ENCODE data around the gene HPGD.

HPGD gene

DNA sequence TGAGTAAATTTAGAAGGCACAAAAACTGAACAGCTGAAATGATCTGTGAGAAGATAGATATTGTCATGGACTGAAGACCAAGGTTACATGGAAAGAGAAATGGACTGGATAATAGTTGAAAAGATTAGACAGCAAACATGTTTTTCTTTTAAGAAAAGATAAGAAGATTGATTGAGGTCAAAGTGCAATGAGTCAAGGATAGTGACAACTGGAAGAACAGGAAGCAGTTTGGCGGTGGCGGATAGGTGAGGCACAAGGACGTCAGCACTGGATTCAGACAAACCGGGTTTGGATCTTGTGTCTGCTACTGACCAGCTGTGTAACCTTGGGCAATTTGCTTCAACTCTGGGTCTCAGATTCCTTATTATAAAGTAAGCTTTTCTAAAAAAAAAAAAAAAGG, 2.0 kb upstream of the HPGD start:
- Histone ChIP-seq H2AFZ (ENCODE audit: low read depth, low read length, severe bottlenecking) (no peak overlapping the region), H3K4me2 (ENCODE audit: low read depth, low read length, poor library complexity, severe bottlenecking) (no peak overlapping the region), H3K27me3 (ENCODE audit: low read length) (no peaks in the 10 kb centered on the region), H3K79me2 (ENCODE audit: insufficient read depth, low read length) (no peaks in the 10 kb centered on the region), H3K4me3 (ENCODE audit: insufficient read depth, low read length, poor library complexity, severe bottlenecking) (no peak overlapping the region), H3K36me3 (ENCODE audit: low read length) (no peaks in the 10 kb centered on the region), H3F3A (ENCODE audit: insufficient read depth) (no peaks in the 10 kb centered on the region), H3K9me3 (ENCODE audit: insufficient read depth, low read length) (no peaks in the 10 kb centered on the region), H3K9ac (ENCODE audit: low read length) (no peak overlapping the region), H3K9me2 (replicated peaks; ENCODE audit: insufficient read depth, low read length) (no peaks in the 10 kb centered on the region), H4K20me1 (ENCODE audit: low read depth, low read length) (no peaks in the 10 kb centered on the region), H3K27ac (ENCODE audit: low read depth, low read length) (no peak overlapping the region)
- TF ChIP-seq EZH2phosphoT487 (conservative IDR thresholded peaks at IDR 0.05; ENCODE audit: low read length): no peak
- no peak for TF ChIP-seq CTCF (IDR thresholded peaks at IDR 0.05; ENCODE audit: insufficient read depth, low read length, poor library complexity, severe bottlenecking)

DNA sequence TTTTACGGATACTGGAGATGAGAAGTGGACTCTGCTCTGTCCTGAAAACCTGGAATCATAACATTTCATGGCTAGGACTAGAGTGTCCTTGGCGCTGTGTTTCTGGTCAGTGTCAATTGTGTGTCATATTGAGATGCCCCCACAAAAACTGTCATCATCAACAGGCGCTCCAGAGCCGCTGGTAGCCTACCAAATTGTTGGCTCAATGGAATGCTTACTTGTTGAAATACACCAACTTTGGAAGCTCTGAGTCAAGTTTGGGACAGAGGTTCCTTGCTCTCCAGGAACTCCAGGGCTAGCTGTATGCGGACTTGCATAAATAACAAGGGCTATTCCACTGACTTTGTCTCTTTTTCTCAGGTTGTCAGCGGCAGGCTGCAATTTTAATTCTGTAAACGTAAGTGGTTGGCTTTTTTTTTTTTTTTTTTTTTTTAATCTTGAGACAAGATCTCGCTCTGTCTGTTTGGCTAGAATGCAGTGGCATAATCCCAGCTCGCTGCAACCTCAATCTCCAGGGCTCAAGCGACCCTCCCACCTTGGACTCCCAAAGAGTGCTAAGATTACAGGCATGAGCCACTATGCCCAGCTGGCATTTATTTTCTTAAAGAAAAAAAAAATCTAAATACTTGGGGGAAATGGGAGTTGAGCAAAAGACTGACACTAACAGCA, 871 bp upstream of the HPGD start:
- Histone ChIP-seq H4K20me1 (ENCODE audit: low read depth, low read length) (no peaks in the 10 kb centered on the region), H3K4me3 (ENCODE audit: insufficient read depth, low read length, poor library complexity, severe bottlenecking) (peak overlapping the region; percentile 47), H3K9me2 (replicated peaks; ENCODE audit: insufficient read depth, low read length) (no peaks in the 10 kb centered on the region), H3K9me3 (ENCODE audit: insufficient read depth, low read length) (no peaks in the 10 kb centered on the region), H3K4me2 (ENCODE audit: low read depth, low read length, poor library complexity, severe bottlenecking) (peak overlapping the region; percentile 48), H3K36me3 (ENCODE audit: low read length) (no peaks in the 10 kb centered on the region), H3K27ac (ENCODE audit: low read depth, low read length) (no peak overlapping the region), H2AFZ (ENCODE audit: low read depth, low read length, severe bottlenecking) (peak overlapping the region; percentile 46), H3K27me3 (ENCODE audit: low read length) (no peaks in the 10 kb centered on the region), H3F3A (ENCODE audit: insufficient read depth) (no peaks in the 10 kb centered on the region), H3K79me2 (ENCODE audit: insufficient read depth, low read length) (no peaks in the 10 kb centered on the region), H3K9ac (ENCODE audit: low read length) (peak overlapping the region; percentile 46)
- TF ChIP-seq EZH2phosphoT487 (conservative IDR thresholded peaks at IDR 0.05; ENCODE audit: low read length): no peak
- TF ChIP-seq CTCF (IDR thresholded peaks at IDR 0.05; ENCODE audit: insufficient read depth, low read length, poor library complexity, severe bottlenecking): no peak

- Histone ChIP-seq H3K27me3 (ENCODE audit: low read length) (no peaks in the 10 kb centered on the region), H2AFZ (ENCODE audit: low read depth, low read length, severe bottlenecking) (peak overlapping the region; percentile 46), H3K27ac (ENCODE audit: low read depth, low read length) (no peak overlapping the region), H3K4me3 (ENCODE audit: insufficient read depth, low read length, poor library complexity, severe bottlenecking) (peak overlapping the region; percentile 47), H3F3A (ENCODE audit: insufficient read depth) (no peaks in the 10 kb centered on the region), H4K20me1 (ENCODE audit: low read depth, low read length) (no peaks in the 10 kb centered on the region), H3K36me3 (ENCODE audit: low read length) (no peaks in the 10 kb centered on the region), H3K79me2 (ENCODE audit: insufficient read depth, low read length) (no peaks in the 10 kb centered on the region), H3K9me2 (replicated peaks; ENCODE audit: insufficient read depth, low read length) (no peaks in the 10 kb centered on the region), H3K9me3 (ENCODE audit: insufficient read depth, low read length) (no peaks in the 10 kb centered on the region), H3K9ac (ENCODE audit: low read length) (peak overlapping the region; percentile 46), H3K4me2 (ENCODE audit: low read depth, low read length, poor library complexity, severe bottlenecking) (peak overlapping the region; percentile 48)
- TF ChIP-seq EZH2phosphoT487 (conservative IDR thresholded peaks at IDR 0.05; ENCODE audit: low read length) (no peak), CTCF (IDR thresholded peaks at IDR 0.05; ENCODE audit: insufficient read depth, low read length, poor library complexity, severe bottlenecking) (no peak)
Measured at GRCh38 chr4:174521800-174522182, 497 bp downstream of the HPGD start.

Measured in SU-DHL-6 (cell line).